Activated CD8-positive, alpha-beta T cell treated with anti-CD3 and anti-CD28 coated beads for 36 hours (primary cell): ENCODE results near the gene MCF2L. TPM values are rescaled to one million over a fixed set of nuclear protein-coding genes. Genes with fewer than 3 reads are reported as not detected.

Experiments
- ATAC-seq: fragments of 200-7000 bp; cut with Tn5 transposase; one replicate; pipeline ENCODE4 v1.10.0; 2021; ENCODE audit warnings: mild to moderate bottlenecking, moderate library complexity
- CTCF ChIA-PET: fragments of 350-600 bp; sonication (Branson Sonifier 250); formaldehyde crosslinking; loops from one replicate; lab custom pipeline; 2021; ENCODE audit warnings: antibody characterized with exemption; lab: Charles Lee
- POLR2A ChIA-PET: fragments of 350-600 bp; sonication (Branson Sonifier 250); formaldehyde crosslinking; loops from one replicate; lab custom pipeline; 2021; ENCODE audit warnings: antibody characterized with exemption; lab: Charles Lee
- DNase-seq: peaks from one replicate; pipeline ENCODE4 v3.0.0-alpha.2; 2020
- H3K27ac Mint-ChIP-seq: one replicate; pipeline ENCODE4 v1.8.0; 2021; ENCODE audit warnings: mild to moderate bottlenecking, mixed read lengths
- H3K27me3 Mint-ChIP-seq: one replicate; pipeline ENCODE4 v1.8.0; 2021; ENCODE audit warnings: mixed read lengths
- H3K36me3 Mint-ChIP-seq: one replicate; pipeline ENCODE4 v1.8.0; 2021; ENCODE audit warnings: low read depth, mixed read lengths
- H3K4me1 Mint-ChIP-seq: one replicate; pipeline ENCODE4 v1.8.0; 2021; ENCODE audit warnings: low read depth, mixed read lengths
- H3K4me3 Mint-ChIP-seq: one replicate; pipeline ENCODE4 v1.8.0; 2021; ENCODE audit warnings: mild to moderate bottlenecking, moderate library complexity, mixed read lengths
- H3K9me3 Mint-ChIP-seq: one replicate; pipeline ENCODE4 v1.8.0; 2021; ENCODE audit warnings: mixed read lengths
- intact Hi-C: fragments of 100-400 bp; cut with micrococcal nuclease; formaldehyde crosslinking; loops from one replicate; pipeline ENCODE4 v1.10.0; 2022
- total RNA-seq, 2 experiments: library from RNA; stranded (reverse); gene quantifications; one replicate each; pipeline ENCODE4 v1.2.3, GENCODE V29; 2021
- TF ChIP-seq, protein P1 (sequence below): fragments of 200-600 bp; IDR thresholded peaks from one replicate; pipeline ENCODE4 v1.8.0; 2022; ENCODE audit warnings: antibody characterized with exemption, mild to moderate bottlenecking

MCF2L gene
- total RNA-seq, 2 experiments from 2014 or later, result 7.6 to 8.9 TPM

DNA sequence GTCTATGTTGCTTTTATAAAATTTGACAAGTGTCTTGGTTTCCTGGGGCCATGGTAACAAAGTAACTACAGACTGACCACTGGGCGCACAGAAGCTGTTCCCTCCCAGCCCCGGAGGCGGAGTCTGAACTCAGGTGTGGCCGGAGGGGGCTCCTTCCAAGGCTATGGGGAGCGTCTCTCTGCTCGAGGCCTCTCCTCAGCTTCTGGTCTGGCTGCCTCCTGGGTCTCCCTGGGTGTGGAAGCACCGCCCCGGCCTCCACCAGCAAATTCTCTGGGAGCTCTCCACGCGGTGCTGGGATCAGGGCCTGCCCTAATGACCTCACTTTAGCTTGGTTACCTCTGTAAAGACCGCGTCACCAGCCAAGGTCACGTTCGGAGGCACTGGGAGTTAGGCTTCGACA lies 90.9 kb downstream of the MCF2L start:
- no peaks in the 10 kb centered on the region for H3K9me3 Mint-ChIP-seq
- no peaks in the 10 kb centered on the region for H3K4me1 Mint-ChIP-seq
- no peak for DNase-seq
- no peak for ATAC-seq
- intact Hi-C loops, result no loop called here
- H3K27ac Mint-ChIP-seq, result no peak overlapping the region
- TF ChIP-seq, protein P1, sequence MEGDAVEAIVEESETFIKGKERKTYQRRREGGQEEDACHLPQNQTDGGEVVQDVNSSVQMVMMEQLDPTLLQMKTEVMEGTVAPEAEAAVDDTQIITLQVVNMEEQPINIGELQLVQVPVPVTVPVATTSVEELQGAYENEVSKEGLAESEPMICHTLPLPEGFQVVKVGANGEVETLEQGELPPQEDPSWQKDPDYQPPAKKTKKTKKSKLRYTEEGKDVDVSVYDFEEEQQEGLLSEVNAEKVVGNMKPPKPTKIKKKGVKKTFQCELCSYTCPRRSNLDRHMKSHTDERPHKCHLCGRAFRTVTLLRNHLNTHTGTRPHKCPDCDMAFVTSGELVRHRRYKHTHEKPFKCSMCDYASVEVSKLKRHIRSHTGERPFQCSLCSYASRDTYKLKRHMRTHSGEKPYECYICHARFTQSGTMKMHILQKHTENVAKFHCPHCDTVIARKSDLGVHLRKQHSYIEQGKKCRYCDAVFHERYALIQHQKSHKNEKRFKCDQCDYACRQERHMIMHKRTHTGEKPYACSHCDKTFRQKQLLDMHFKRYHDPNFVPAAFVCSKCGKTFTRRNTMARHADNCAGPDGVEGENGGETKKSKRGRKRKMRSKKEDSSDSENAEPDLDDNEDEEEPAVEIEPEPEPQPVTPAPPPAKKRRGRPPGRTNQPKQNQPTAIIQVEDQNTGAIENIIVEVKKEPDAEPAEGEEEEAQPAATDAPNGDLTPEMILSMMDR, result no peak
- H3K36me3 Mint-ChIP-seq, result no peaks in the 10 kb centered on the region
- ChIA-PET CTCF (interaction anchor here (1.1 kb wide), 1 partner anchor 117 kb away, joined by 3 read pairs; no protein-coding TSS in a partner anchor), POLR2A (no interaction called here)
- no peak overlapping the region for H3K4me3 Mint-ChIP-seq
- no peaks in the 10 kb centered on the region for H3K27me3 Mint-ChIP-seq

DNA sequence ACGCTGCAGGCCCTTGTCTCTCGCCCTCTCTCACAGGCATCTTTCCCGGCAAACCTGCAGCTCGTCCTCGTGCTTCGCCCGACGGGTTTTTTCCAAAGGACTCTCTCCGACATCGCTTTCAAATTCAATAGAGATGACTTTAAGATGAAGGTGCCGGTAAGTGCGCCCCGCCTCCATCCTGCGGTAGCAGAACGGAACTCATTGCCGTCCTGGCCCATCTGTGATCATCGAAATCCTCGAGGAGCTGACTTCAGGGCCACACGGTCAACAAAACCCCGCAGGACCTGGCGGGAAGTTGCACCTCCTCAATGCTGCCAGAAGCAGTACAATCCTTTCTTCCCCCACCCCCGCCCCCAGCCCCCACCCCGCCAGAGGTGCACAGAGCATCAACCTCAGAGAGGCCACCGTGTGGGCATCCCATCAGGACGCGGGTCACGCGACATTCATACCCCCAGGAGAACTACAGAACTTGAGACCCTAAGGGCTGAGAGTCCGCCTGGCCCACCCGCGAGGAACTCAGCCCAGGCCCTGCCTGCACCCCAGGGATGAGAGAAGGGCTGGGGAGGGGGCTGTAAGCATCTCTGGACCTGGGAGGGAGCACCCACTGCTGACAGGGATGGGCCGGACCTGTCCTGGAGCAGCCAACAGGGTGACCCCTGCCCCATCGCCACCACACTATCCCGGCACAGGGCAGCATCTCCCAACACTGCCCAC lies 91.7 kb downstream of the MCF2L start:
- TF ChIP-seq, protein P1, result no peak
- ChIA-PET POLR2A (no interaction called here), CTCF (interaction anchor here (1.1 kb wide), 1 partner anchor 118 kb away, joined by 3 read pairs; no protein-coding TSS in a partner anchor)
- DNase-seq, result no peak
- Mint-ChIP-seq H3K36me3 (no peaks in the 10 kb centered on the region), H3K9me3 (no peaks in the 10 kb centered on the region), H3K4me3 (no peak overlapping the region), H3K27ac (no peak overlapping the region), H3K27me3 (no peaks in the 10 kb centered on the region), H3K4me1 (no peaks in the 10 kb centered on the region)
- intact Hi-C loops, result no loop called here
- ATAC-seq, result no peak

DNA sequence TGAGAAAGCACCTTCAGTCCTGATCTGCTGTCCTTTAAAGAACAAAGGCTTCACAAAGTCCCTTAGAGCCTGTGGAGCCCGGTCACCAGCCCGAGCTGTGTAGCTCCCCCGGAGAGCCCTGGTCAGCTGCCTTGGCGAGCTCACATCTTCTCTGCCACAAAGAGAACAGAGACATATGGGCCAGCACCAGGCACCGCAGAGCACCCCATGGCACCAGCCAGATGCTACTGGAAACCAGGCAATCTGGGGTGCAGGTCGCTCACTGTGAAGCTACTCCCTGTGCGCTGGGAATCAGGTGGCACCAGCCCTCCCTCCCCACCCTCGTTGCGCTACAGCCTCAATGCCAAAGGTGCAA lies 92.2 kb downstream of the MCF2L start:
- TF ChIP-seq, protein P1, result no peak
- Mint-ChIP-seq H3K4me3 (no peak overlapping the region), H3K27ac (no peak overlapping the region), H3K4me1 (no peaks in the 10 kb centered on the region), H3K27me3 (no peaks in the 10 kb centered on the region), H3K9me3 (no peaks in the 10 kb centered on the region), H3K36me3 (no peaks in the 10 kb centered on the region)
- no peak for ATAC-seq
- intact Hi-C loops, result no loop called here
- no peak for DNase-seq
- ChIA-PET POLR2A (no interaction called here), CTCF (no interaction called here)

DNA sequence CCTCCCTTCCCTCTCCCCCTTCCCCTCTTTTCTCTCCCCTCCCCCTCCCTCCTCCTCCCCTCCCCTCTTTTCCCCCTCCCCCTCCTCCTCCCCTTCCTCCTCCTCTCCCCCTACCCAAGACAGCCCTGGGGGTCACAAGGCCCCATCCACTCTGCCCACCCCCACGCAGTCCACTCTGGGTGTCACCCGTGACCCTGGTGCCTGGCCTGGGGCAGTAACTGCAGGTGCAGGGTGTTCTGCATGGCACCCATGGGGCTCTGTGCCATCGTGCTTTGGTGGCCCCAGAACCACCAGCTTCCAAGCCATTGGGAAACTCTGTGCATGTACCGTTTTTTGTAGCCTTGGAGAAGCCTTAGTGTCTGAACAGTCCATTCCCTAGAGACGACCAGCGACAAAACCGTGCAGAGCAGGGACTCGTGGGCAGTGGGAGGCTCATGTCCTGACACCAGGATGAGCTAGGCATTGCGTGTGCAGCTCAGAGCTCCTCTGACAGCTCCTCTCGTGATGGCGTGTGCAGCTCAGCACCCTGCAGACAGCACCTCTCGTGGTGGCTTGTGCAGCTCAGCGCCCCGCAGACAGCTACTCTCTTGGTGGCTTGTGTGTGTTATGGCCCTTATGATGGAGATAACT lies 92.9 kb downstream of the MCF2L start:
- no peaks in the 10 kb centered on the region for H3K36me3 Mint-ChIP-seq
- ChIA-PET CTCF (no interaction called here), POLR2A (no interaction called here)
- no peak overlapping the region for H3K27ac Mint-ChIP-seq
- TF ChIP-seq, protein P1, result no peak
- DNase-seq (no peak), ATAC-seq (no peak)
- H3K9me3 Mint-ChIP-seq, result no peaks in the 10 kb centered on the region
- H3K4me3 Mint-ChIP-seq, result no peak overlapping the region
- intact Hi-C loops, result no loop called here
- no peaks in the 10 kb centered on the region for H3K4me1 Mint-ChIP-seq
- H3K27me3 Mint-ChIP-seq, result no peaks in the 10 kb centered on the region

DNA sequence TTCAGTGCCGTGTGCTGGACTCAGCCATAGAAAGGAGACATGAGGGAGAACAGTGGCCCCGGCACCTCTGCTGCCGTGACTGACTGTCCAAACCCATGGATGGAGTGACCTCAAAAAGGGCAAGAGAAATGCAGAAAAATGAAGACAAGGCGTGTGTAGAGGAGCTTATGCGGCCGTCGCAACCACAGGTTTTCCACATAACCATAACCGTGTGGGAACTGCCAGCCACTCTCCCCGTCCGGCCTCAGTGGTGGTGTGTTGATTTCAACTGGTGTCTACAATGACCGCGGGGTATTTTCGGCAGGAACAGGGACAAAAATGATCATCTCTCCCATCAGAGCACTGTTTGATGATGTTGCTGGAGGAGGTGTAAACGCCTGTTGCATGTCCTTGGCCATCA lies 93.7 kb downstream of the MCF2L start:
- Mint-ChIP-seq H3K4me3 (no peak overlapping the region), H3K9me3 (no peaks in the 10 kb centered on the region), H3K27ac (no peak overlapping the region), H3K27me3 (no peaks in the 10 kb centered on the region), H3K36me3 (no peaks in the 10 kb centered on the region), H3K4me1 (no peaks in the 10 kb centered on the region)
- no peak for ATAC-seq
- no peak for DNase-seq
- TF ChIP-seq, protein P1, result no peak
- ChIA-PET POLR2A (no interaction called here), CTCF (no interaction called here)
- intact Hi-C loops, result no loop called here
